Endodermal cell (in vitro differentiated cells): Measurements from ENCODE around the gene ZNF689. TPM values are rescaled to one million over a fixed set of nuclear protein-coding genes. Genes with fewer than 3 reads are reported as not detected.

Experiments
- DNase-seq: peaks from one replicate; pipeline ENCODE4 v3.0.0-alpha.2; 2017
- H3K27ac ChIP-seq: 2 replicates; pipeline ENCODE4 v1.5.1; 2013; ENCODE audit warnings: mild to moderate bottlenecking, low read depth, low read length, moderate library complexity
- H3K27me3 ChIP-seq: 2 replicates; pipeline ENCODE4 v1.6.1; 2013; ENCODE audit warnings: mild to moderate bottlenecking, low read length, moderate library complexity; ENCODE audit not compliant: insufficient read depth, control insufficient read depth, poor library complexity, severe bottlenecking
- H3K36me3 ChIP-seq: 2 replicates; pipeline ENCODE4 v1.7.0; 2013; ENCODE audit warnings: mild to moderate bottlenecking, low read length, moderate library complexity; ENCODE audit not compliant: control insufficient read depth, insufficient read depth
- H3K4me1 ChIP-seq: one replicate; pipeline ENCODE4 v1.7.0; 2013; ENCODE audit warnings: low read length; ENCODE audit not compliant: control insufficient read depth, insufficient read depth
- H3K4me3 ChIP-seq: 2 replicates; pipeline ENCODE4 v1.5.1; 2013; ENCODE audit warnings: mild to moderate bottlenecking, low read length, moderate library complexity
- H3K9ac ChIP-seq: 2 replicates; pipeline ENCODE4 v1.6.1; 2013; ENCODE audit warnings: mild to moderate bottlenecking, low read length, moderate library complexity; ENCODE audit not compliant: poor library complexity, severe bottlenecking; ENCODE audit errors: extremely low read depth
- H3K9me3 ChIP-seq: 2 replicates; pipeline ENCODE4 v1.6.1; 2013; ENCODE audit warnings: mild to moderate bottlenecking, low read length, moderate library complexity; ENCODE audit not compliant: control insufficient read depth
- H3K27ac Mint-ChIP-seq: 2 replicates; pipeline ENCODE4 v1.8.0; 2020; ENCODE audit warnings: mixed read lengths
- H3K27me3 Mint-ChIP-seq: 2 replicates; pipeline ENCODE4 v1.8.0; 2021; ENCODE audit warnings: mild to moderate bottlenecking, mixed read lengths; ENCODE audit not compliant: insufficient read depth
- H3K36me3 Mint-ChIP-seq: 2 replicates; pipeline ENCODE4 v1.8.0; 2020; ENCODE audit warnings: low read depth, mixed read lengths
- H3K4me1 Mint-ChIP-seq: 2 replicates; pipeline ENCODE4 v1.8.0; 2020; ENCODE audit warnings: mixed read lengths
- H3K4me3 Mint-ChIP-seq: 2 replicates; pipeline ENCODE4 v1.8.0; 2020; ENCODE audit warnings: mild to moderate bottlenecking, moderate library complexity, mixed read lengths
- H3K9me3 Mint-ChIP-seq: 2 replicates; pipeline ENCODE4 v1.8.0; 2020; ENCODE audit warnings: mild to moderate bottlenecking, mixed read lengths
- WGBS, 2 experiments: methylation state at CpG; one replicate each; pipeline versions ENCODE4 v1.1.5 to v1.1.7; 2013; ENCODE audit warnings: missing lambda C conversion rate in 2 of 2, mixed read lengths in 1 of 2; ENCODE audit not compliant: insufficient coverage in 1 of 2, insufficient read length in 1 of 2; 5-methylcytosine and 5-hydroxymethylcytosine counted together
- total RNA-seq, 2 donors: library from RNA; stranded (reverse); fragmentation: NEBNext Ultra II Directional in 1 of 2; extraction: Animal tissue kit (Norgen Biotek cat#: 25700) in 1 of 2; gene quantifications; 2 replicates in 1 of 2; 3 replicates in 1 of 2; pipeline ENCODE4 v1.2.1, GENCODE V29; 2021
- TF ChIP-seq, protein P1 (sequence below): fragments of 200-600 bp; sonication (generic); conservative IDR thresholded peaks from 2 replicates; pipeline ENCODE4 v1.5.0; 2021; ENCODE audit warnings: antibody characterized with exemption, mild to moderate bottlenecking

ZNF689 gene
- total RNA-seq, 2 donors from 2014 or later = 13.0 to 15.8 TPM

DNA sequence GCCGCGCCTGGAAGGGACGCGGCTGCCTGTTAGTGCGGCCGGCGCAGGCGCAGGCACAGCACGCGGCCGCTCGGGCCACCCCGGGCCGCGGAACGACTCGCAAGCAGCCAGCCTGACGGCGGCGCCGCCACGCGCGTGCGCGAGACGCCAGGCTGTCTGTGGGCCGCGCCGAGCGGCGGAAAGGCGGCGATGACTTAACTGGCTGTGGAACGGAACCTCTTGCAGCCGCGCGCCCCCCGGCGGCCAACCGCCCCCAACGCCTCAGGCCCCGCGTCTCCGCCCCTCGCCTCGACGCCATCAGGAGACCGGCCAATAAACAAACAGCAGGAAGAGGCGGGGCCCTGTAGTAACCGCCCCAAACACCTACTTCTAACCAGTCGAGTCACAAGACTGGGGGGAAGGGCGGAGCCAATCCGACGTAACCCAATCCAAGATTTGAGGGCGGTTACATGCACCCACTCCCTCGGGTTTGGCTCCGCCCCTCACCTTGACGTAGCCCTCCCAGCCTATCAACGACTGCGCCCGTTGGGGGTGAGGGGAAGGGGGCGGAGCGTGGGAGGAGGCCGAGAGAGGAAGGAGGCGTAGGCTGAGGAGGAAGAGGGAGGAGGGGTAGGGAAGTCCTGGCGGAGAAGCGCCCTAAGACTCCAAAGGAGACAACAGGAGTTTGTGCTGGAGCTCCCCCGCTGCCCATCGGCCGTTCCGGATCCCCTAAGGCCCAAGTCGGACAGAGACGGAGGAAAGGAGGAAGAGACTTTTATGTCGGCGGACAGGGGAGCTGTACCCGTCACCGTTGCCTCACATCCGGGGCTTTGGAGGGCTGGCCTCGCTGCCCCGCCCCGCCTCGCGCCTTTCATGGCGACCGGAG is 47.9 kb upstream of the ZNF689 start, which contains the start of gene FBRS:
TSS of gene FBRS (plus strand) at position 566 of the 865 bp plus-strand sequence. CDS start 1,088 bp downstream, outside the sequence.
- Histone ChIP-seq H3K36me3 (peaks cover 46% of the 10 kb centered on the region), H3K27ac (peak within 1 kb of the TSS; percentile 94), H3K4me1 (peaks cover 6% of the 10 kb centered on the region), H3K27me3 (no peaks in the 10 kb centered on the region), H3K9me3 (no peaks in the 10 kb centered on the region), H3K4me3 (peak within 1 kb of the TSS; percentile 93), H3K9ac (peak within 1 kb of the TSS; percentile 88)
- H3K27me3 Mint-ChIP-seq = peaks cover 16% of the 10 kb centered on the region
- H3K36me3 Mint-ChIP-seq = peaks cover 41% of the 10 kb centered on the region
- H3K4me3 Mint-ChIP-seq = peak within 1 kb of the TSS; percentile 80
- no peaks in the 10 kb centered on the region for H3K9me3 Mint-ChIP-seq
- H3K27ac Mint-ChIP-seq = peak within 1 kb of the TSS; percentile 98
- H3K4me1 Mint-ChIP-seq = peaks cover 13% of the 10 kb centered on the region
- DNase-seq = peak; percentile 100
- WGBS, 2 experiments = 0 to 1% methylated on average over 38 to 86 of the region's 86 CpGs
- TF ChIP-seq, protein P1, sequence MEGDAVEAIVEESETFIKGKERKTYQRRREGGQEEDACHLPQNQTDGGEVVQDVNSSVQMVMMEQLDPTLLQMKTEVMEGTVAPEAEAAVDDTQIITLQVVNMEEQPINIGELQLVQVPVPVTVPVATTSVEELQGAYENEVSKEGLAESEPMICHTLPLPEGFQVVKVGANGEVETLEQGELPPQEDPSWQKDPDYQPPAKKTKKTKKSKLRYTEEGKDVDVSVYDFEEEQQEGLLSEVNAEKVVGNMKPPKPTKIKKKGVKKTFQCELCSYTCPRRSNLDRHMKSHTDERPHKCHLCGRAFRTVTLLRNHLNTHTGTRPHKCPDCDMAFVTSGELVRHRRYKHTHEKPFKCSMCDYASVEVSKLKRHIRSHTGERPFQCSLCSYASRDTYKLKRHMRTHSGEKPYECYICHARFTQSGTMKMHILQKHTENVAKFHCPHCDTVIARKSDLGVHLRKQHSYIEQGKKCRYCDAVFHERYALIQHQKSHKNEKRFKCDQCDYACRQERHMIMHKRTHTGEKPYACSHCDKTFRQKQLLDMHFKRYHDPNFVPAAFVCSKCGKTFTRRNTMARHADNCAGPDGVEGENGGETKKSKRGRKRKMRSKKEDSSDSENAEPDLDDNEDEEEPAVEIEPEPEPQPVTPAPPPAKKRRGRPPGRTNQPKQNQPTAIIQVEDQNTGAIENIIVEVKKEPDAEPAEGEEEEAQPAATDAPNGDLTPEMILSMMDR = peak; percentile 94

DNA sequence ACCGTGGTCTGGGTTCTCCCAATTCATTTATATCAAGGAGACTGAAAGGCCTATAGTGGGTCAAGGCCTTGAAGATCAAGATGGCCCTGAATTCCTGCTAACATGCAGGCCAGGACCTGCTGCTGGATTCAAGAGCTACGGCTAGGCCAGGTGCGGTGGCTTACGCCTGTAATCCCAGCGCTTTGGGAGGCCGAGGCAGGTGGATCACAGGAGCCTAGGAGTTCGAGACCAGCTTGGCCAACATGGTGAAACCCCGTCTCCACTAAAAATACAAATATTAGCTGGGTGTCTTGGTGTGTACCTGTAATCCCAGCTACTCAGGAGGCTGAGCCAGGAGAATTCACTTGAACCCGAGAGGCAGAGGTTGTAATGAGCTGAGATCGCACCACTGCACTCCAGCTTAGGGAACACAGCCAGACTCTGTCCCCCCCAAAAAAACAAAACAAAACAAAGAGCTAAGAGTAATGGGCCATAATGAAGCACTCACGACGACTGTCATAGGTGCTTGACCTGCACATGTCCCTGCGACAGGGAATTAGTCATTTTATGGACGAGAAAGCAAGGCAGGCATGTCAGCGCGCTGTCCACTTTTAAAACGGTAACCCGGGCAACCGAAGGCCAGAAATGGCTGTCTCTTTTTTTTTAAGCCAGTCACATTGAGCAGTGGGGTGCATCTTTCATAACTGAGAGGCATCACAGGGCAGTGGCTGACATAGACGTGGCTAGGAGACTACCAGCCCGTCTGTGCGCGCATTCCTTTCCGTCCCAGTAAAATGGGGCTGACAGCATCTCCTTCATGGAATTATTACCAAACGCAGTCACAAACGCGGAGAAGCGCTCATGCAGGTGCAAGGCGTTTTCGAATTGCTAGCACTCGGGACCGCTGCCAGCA is 47.0 kb upstream of the ZNF689 start:
- H3K4me3 ChIP-seq = peak overlapping the region; percentile 84
- H3K27ac ChIP-seq = peak overlapping the region; percentile 94
- H3K27me3 Mint-ChIP-seq = peaks cover 20% of the 10 kb centered on the region
- 54 to 59% methylated on average over 26 to 32 of the region's 32 CpGs for WGBS, 2 experiments
- peaks cover 15% of the 10 kb centered on the region for H3K4me1 Mint-ChIP-seq
- peaks cover 38% of the 10 kb centered on the region for H3K36me3 ChIP-seq
- peak overlapping the region; percentile 79 for H3K27ac Mint-ChIP-seq
- DNase-seq = no peak
- TF ChIP-seq, protein P1 = no peak
- H3K4me1 ChIP-seq = peaks cover 6% of the 10 kb centered on the region
- H3K4me3 Mint-ChIP-seq = peak overlapping the region; percentile 80
- H3K9me3 Mint-ChIP-seq = no peaks in the 10 kb centered on the region
- H3K9ac ChIP-seq = peak overlapping the region; percentile 60
- no peaks in the 10 kb centered on the region for H3K9me3 ChIP-seq
- H3K27me3 ChIP-seq = no peaks in the 10 kb centered on the region
- H3K36me3 Mint-ChIP-seq = peaks cover 37% of the 10 kb centered on the region

DNA sequence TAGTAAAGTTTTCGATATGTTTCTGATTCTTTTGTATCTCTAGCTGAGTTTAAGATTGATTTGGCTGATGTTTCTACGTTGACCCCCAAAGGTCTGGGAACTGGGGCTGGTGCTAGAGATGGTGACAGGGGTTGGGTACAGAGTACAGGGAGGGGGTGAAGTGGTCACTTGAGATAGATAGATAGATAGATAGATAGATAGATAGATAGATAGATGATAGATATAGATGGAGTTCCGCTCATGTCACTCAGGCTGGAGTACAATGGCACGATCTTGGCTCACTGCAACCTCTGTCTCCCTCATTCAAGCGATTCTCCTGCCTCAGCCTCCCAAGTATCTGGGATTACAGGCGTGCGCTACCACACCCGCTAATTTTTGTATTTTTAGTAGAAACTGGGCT is 46.2 kb upstream of the ZNF689 start:
- H3K27ac Mint-ChIP-seq = no peak overlapping the region
- H3K9ac ChIP-seq = no peak overlapping the region
- peaks cover 21% of the 10 kb centered on the region for H3K4me1 Mint-ChIP-seq
- 93 to 94% methylated on average over 7 to 8 of the region's 8 CpGs for WGBS, 2 experiments
- DNase-seq = no peak
- H3K4me3 Mint-ChIP-seq = no peak overlapping the region
- TF ChIP-seq, protein P1 = no peak
- H3K9me3 ChIP-seq = no peaks in the 10 kb centered on the region
- H3K36me3 ChIP-seq = peaks cover 29% of the 10 kb centered on the region
- peaks cover 21% of the 10 kb centered on the region for H3K27me3 Mint-ChIP-seq
- H3K9me3 Mint-ChIP-seq = no peaks in the 10 kb centered on the region
- H3K4me3 ChIP-seq = no peak overlapping the region
- H3K36me3 Mint-ChIP-seq = peaks cover 29% of the 10 kb centered on the region
- H3K4me1 ChIP-seq = peaks cover 6% of the 10 kb centered on the region
- no peak overlapping the region for H3K27ac ChIP-seq
- H3K27me3 ChIP-seq = no peaks in the 10 kb centered on the region
